Thoracic aorta (tissue), 2 donors: Measurements from ENCODE around the gene NEU4. TPM values are rescaled to one million over a fixed set of nuclear protein-coding genes. Genes with fewer than 3 reads are reported as not detected.
"Not testable (repeated sequence)": the region's sequence is repeated elsewhere in the genome, so short reads cannot be mapped to it uniquely, and the experiment has no call there.

Source experiments
- ATAC-seq: fragments of 150-250 bp; one replicate; pipeline ENCODE4 v1.8.0; 2017; ENCODE audit warnings: low read depth; ENCODE audit not compliant: insufficient number of reproducible peaks, low FRiP score
- DNase-seq: peaks from one replicate; pipeline ENCODE4 v3.0.0-alpha.2; 2020; ENCODE audit warnings: low spot score
- H3K27ac ChIP-seq, 2 donors: fragments of 200-600 bp; sonication (generic); 1 replicate in 1 of 2; 2 replicates in 1 of 2; pipeline ENCODE4 v1.5.1; 2016; ENCODE audit warnings: mild to moderate bottlenecking in 2 of 2, moderate library complexity in 2 of 2
- H3K27me3 ChIP-seq: fragments of 200-600 bp; sonication (generic); replicated peaks from 2 replicates; pipeline ENCODE4 v1.6.0; 2016; ENCODE audit warnings: mild to moderate bottlenecking; ENCODE audit not compliant: insufficient read depth
- H3K36me3 ChIP-seq: fragments of 200-600 bp; sonication (generic); one replicate; pipeline ENCODE4 v1.5.1; 2016
- H3K4me1 ChIP-seq, 2 donors: fragments of 200-600 bp; sonication (generic); 1 replicate in 1 of 2; 2 replicates in 1 of 2; pipeline versions ENCODE4 v1.5.1 to v1.6.0; 2016; ENCODE audit warnings: low read depth in 2 of 2, mild to moderate bottlenecking in 1 of 2; ENCODE audit not compliant: control insufficient read depth in 1 of 2
- H3K4me3 ChIP-seq: fragments of 200-600 bp; sonication (generic); 2 replicates; pipeline ENCODE4 v1.5.1; 2016; ENCODE audit warnings: mild to moderate bottlenecking
- H3K9me3 ChIP-seq: fragments of 200-600 bp; sonication (generic); 2 replicates; pipeline ENCODE4 v1.5.1; 2016
- CTCF ChIP-seq: fragments of 200-600 bp; sonication (generic); IDR thresholded peaks from one replicate; pipeline ENCODE4 v1.5.1; 2019; ENCODE audit warnings: antibody characterized with exemption
- total RNA-seq, 2 donors: library from RNA; depleted of rRNA; stranded (reverse); fragments of >200 nt; gene quantifications; one replicate each; pipeline versions ENCODE4 v1.1.0 to v1.2.3, GENCODE V29; 2016

The NEU4 gene
- total RNA-seq, 2 donors from 2014 or later = 5.4 to 22.0 TPM

GRCh38 chr2:241776336-241777169 lies 32.4 kb upstream of the NEU4 start, which contains the start of gene GAL3ST2:
GAL3ST2 (plus strand) TSS chr2:241776822; CDS start chr2:241776956, 134 bp downstream.
- DNase-seq (no peak), ATAC-seq (no peak)
- no peaks in the 10 kb centered on the region for H3K4me1 ChIP-seq

GRCh38 chr2:241777170-241777685 lies 31.8 kb upstream of the NEU4 start:
- no peak for TF ChIP-seq CTCF
- ATAC-seq (no peak), DNase-seq (no peak)
- Histone ChIP-seq H3K27me3 (no peaks in the 10 kb centered on the region), H3K9me3 (no peaks in the 10 kb centered on the region), H3K4me3 (no peak overlapping the region), H3K36me3 (no peaks in the 10 kb centered on the region), H3K4me1 (no peaks in the 10 kb centered on the region), H3K27ac (no peak overlapping the region)

More at GRCh38 chr2:241776336-241777169, 32.4 kb upstream of the NEU4 start, which contains the start of gene GAL3ST2:
- H3K27me3 ChIP-seq = no peaks in the 10 kb centered on the region
- H3K36me3 ChIP-seq = no peaks in the 10 kb centered on the region
- no peaks in the 10 kb centered on the region for H3K9me3 ChIP-seq
- H3K27ac ChIP-seq = no peak within 1 kb of the TSS
- H3K4me3 ChIP-seq = no peak within 1 kb of the TSS
- no peak for TF ChIP-seq CTCF

- Histone ChIP-seq H3K27me3 (no peaks in the 10 kb centered on the region), H3K27ac (no peak overlapping the region), H3K4me3 (no peak overlapping the region), H3K36me3 (no peaks in the 10 kb centered on the region), H3K4me1 (no peaks in the 10 kb centered on the region), H3K9me3 (no peaks in the 10 kb centered on the region)
- ATAC-seq (no peak), DNase-seq (no peak)
- no peak for TF ChIP-seq CTCF
Measured at GRCh38 chr2:241777686-241778627, 31.0 kb upstream of the NEU4 start.

GRCh38 chr2:241780939-241781569 lies 27.9 kb upstream of the NEU4 start:
- H3K9me3 ChIP-seq = no peaks in the 10 kb centered on the region
- no peaks in the 10 kb centered on the region for H3K27me3 ChIP-seq
- TF ChIP-seq CTCF = no peak
- no peaks in the 10 kb centered on the region for H3K4me1 ChIP-seq
- no peak for DNase-seq
- H3K4me3 ChIP-seq = no peak overlapping the region
- no peak for ATAC-seq
- no peak overlapping the region for H3K27ac ChIP-seq
- H3K36me3 ChIP-seq = no peaks in the 10 kb centered on the region

- DNase-seq, H3K4me3 ChIP-seq, H3K9me3 ChIP-seq, H3K27me3 ChIP-seq, H3K36me3 ChIP-seq, ATAC-seq, H3K4me1 ChIP-seq, H3K27ac ChIP-seq: not testable (repeated sequence)
Measured at GRCh38 chr2:241782053-241782452, 26.9 kb upstream of the NEU4 start.
